HK-2 (cell line): ENCODE results near the gene SALL2.
"Not testable (repeated sequence)": the region's sequence is repeated elsewhere in the genome, so short reads cannot be mapped to it uniquely, and the experiment has no call there.

ENCODE experiments used
- DNase-seq: peaks from one replicate; pipeline ENCODE4 v3.0.0-alpha.2; 2018; ENCODE audit not compliant: unreplicated experiment

The SALL2 gene

GRCh38 chr14:21525962-21526671, at the start of gene SALL2:
TSS of gene SALL2 (minus strand) at chr14:21526346. CDS start at chr14:21526127, 219 bp downstream.
- DNase-seq, result peak; percentile 54

- DNase-seq, result no peak
Measured at GRCh38 chr14:21575661-21576060, 49.5 kb upstream of the SALL2 start.

- no peak for DNase-seq
Measured at GRCh38 chr14:21572604-21573003, 46.5 kb upstream of the SALL2 start.

- no peak for DNase-seq
Measured at GRCh38 chr14:21558703-21559170, 32.6 kb upstream of the SALL2 start.

GRCh38 chr14:21557084-21557901, 31.1 kb upstream of the SALL2 start:
- peak; percentile 63 for DNase-seq

GRCh38 chr14:21556378-21557083, 30.4 kb upstream of the SALL2 start:
- DNase-seq, result no peak

GRCh38 chr14:21553266-21553665, 27.1 kb upstream of the SALL2 start:
- DNase-seq, result no peak

GRCh38 chr14:21544588-21544987, 18.4 kb upstream of the SALL2 start:
- DNase-seq, result not testable (repeated sequence)

- DNase-seq, result no peak
Measured at GRCh38 chr14:21543963-21544362, 17.8 kb upstream of the SALL2 start.

GRCh38 chr14:21543521-21543960, 17.4 kb upstream of the SALL2 start:
- no peak for DNase-seq

GRCh38 chr14:21541413-21542074, 15.4 kb upstream of the SALL2 start:
- no peak for DNase-seq

- no peak for DNase-seq
Measured at GRCh38 chr14:21539189-21539940, 13.2 kb upstream of the SALL2 start.

GRCh38 chr14:21537090-21537424, 10.9 kb upstream of the SALL2 start:
- no peak for DNase-seq

GRCh38 chr14:21536418-21537089, 10.4 kb upstream of the SALL2 start:
- DNase-seq, result no peak

- DNase-seq, result no peak
Measured at GRCh38 chr14:21535545-21536417, 9.6 kb upstream of the SALL2 start.

GRCh38 chr14:21534576-21534975, 8.4 kb upstream of the SALL2 start:
- no peak for DNase-seq

GRCh38 chr14:21533294-21533693, 7.1 kb upstream of the SALL2 start:
- no peak for DNase-seq

- no peak for DNase-seq
Measured at GRCh38 chr14:21529515-21529914, 3.4 kb upstream of the SALL2 start.
